GM18498 (cell line): Measurements from ENCODE around the gene AJAP1.

Experiments
- ATAC-seq: cut with Tn5 transposase; IDR thresholded peaks from one replicate; pipeline ENCODE4 v1.9.1; 2021; ENCODE audit warnings: mild to moderate bottlenecking, moderate library complexity; ENCODE audit not compliant: unreplicated experiment

AJAP1 gene

DNA sequence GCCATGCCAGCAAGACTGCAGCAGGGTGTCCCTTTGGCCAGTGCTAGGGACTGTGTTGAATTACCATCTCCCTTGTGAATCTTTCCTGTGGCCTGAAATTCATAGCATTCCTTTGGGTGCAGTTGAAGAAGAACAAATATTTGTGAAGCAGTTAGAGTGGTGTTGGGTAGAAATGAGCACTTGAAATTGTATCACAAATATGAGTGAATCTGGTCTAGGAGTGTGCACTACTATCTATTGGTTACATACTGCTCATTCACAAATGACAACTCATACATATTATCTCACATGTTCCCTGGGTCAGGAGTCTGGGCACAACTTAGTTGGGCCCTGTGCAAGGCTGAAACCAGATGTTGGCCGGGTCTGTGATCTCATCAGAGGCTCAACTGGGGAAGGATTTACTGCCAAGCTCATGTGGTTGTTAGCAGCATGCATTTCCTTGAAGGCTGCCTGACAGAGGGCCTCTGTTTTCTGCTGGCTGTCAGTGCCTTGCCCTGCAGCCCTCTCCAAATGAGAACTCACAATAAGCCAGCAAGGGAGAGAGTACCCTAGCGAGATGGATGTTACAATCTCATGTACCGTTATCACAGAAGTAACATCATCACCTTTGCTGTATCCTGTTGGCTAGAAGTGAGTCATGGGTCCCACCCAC, 23.8 kb downstream of the AJAP1 start:
- ATAC-seq = no peak

DNA sequence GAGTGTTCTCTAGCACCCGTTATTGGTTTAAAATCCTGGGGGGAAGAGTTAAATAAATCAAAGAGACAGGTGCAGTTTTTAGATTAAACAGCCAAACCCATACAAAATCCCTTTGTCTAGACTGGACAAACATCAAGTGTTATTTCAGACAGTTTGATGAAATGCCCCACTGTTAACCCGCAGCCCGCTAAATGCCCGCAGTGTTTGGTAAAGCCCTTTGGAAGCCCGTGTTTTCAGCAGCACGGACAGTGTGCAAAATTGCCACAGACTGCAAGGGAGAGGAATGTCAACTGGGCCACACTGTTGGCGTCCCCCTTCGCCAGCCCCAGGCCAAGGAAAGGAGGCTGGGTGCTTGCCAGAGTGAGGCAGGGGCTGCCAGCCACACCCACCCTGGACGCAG, 26.6 kb downstream of the AJAP1 start:
- no peak for ATAC-seq

DNA sequence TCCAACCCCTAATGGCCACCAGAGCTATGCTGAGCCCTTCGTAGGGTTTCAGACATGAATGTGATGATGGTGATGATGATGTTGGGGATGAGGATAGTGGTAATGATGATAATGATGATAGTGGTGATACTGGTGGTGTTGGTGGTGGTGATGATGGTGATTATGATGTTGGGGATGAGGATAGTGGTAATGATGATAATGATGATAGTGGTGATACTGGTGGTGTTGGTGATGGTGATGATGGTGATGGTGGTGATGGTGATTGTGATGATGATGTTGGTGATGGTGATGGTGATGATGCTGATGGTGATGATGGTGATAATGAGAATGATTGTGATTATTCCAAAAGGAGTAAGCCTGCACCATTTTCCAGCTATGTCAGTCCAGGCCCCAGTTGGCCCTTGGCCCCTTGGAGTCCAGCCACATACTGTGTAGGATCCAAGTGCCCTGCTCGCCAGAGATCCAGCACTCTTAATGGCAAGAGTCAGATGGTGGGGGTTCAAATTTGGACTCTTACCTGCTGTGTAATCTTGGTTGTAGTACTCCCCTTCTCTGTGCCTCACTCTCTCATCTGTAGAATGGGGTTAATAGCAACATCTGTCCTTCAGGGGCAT, 28.3 kb downstream of the AJAP1 start:
- no peak for ATAC-seq

DNA sequence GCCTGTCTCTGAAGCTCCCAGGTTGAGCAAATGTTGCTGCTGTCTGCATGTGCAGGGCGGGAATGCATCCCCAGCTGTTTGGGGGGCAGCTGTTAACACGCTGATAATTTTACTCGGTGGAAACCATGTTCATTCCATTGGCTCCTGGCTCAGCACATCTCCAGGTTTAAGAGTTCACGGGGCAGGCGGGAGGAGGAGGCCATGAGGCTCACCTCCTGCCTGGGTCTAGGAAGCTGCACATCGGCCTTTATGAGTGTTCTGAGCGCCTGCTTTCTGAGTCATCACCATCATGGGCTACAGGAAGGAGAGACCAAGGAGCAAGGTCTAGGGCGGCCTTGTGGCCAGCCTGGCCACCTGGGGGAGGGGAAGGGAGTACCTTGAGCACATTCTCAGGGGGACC, 29.7 kb downstream of the AJAP1 start:
- ATAC-seq = no peak

DNA sequence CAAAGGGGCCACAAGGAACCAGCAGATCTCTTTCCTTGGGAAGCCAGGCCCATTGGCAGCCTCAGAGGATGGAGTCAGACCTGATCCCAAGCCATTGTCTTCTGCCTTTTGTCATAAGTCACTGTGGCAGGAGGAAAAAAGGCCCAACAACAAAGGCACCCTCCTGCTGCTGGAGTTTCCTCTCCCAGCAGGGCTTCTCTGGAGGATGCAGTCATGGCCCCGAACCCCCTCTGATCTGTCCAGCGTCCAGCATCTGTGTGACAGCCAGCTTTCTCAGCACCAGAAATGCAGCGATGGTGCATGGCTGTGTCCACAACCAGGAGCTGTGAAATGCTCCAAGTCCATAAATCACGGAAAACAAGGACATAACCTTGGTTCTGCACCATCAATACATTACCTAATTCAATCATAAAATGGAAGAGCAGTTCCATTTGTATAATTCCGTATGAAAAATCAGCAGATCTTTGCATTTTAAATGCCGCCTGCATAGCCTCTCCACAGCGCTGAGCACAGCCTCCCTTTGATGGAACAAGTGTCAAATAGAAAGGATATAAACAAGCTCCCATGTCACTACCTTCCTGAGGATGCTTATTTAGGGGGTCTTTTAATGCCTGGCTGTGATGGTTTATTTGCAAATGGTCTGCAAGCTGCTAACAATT, 30.6 kb downstream of the AJAP1 start:
- ATAC-seq = no peak

DNA sequence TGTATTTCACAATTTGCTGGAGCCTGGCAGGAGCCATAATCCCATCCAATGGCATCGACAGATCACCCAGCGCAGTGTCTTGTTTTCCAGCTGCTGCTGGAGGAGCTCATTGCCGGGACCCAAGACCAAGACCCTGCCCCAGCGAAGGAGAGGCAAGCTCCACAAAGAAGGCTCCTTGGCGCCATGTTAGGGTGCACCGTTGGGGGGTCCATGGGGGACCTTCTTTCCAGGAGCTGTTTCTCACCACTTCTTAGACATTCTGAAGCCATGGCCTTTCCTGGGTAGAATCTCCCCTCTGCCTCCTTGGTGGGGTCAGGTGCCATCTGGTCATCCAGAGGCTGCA, 31.1 kb downstream of the AJAP1 start:
- ATAC-seq = no peak

DNA sequence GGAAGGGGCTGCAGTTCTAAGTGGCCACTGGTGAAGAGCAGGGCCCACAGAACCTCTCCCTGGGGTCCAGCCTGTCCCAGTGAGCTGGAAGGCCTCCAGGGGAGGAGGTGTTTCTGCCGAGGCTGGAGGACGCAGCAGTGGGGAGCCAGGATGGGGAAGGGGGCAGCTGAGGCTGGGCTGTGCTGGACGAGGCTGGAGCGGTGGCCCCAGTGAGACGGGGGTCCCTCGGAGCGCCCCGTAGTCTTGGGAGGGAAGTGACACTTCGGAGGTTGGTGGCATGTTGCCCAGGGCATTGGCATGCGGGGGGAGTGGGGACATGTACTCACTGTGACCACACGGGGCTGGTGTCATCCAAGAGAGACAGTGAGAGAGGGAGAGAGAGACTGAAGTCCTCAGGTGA, 33.5 kb downstream of the AJAP1 start:
- no peak for ATAC-seq

DNA sequence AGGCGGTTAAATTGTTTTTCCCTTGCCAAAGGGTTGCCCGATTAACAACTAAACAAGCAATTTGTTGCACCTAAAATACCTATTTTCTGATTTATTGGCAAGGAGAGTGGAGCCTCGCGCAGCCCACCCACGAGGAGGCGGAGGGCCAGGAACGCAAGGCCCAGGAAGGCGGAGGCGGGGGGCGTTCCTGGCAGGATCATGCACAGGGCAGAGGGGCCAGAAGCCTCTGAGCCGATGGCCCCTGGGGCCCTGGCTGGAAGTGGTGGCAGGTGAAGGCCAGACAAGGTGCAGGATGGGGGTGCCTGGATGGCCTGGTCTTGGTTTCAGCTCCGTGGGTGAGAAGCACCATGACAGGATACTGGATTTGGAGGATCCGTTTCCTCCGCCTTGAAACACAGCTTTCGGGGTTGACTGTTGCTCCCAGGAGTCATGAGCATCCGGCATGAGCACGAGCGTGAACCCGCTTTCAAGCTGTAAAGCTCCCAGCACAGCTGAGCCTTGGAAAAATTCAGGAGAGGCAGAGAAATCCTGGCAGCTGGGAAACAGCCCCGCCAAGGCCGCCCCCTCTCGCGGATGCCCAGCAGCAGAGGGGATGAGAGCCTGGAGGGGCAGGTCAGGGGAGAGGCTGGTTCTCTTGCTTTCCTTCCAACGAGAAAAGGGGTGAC, 35.0 kb downstream of the AJAP1 start:
- no peak for ATAC-seq

DNA sequence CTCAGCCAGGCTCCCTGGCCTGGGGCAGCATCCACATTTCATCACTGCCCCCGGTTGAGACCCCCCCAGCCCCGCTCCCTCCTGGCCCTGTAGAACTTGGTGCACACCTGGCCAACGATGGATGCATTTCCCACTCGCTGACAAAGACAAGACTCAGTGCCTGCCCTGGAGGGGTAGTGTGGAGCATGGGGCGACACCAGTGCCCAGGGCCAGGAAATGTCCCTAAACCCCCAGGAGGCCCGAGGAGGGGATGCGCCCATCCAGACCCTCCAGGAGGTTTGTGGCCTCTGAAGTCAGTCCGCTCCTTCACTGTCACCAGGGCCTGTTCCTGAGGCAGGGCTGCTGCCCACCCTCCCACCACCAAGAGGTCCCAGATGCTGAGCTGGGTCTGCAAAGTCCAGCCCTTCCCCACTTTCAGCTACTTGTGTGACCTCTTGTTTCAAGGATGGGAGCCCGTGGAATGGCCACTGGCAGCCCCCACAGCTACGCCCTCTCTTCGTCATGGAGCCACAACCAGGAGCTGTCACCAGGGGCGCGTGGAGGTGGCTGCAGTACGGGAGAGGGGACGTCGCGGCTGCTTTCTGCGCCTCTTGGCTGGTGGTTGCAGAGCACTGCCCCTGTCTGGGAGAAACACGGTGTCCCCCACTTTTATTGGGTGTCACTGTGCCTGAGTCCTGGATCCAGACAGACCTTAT, 35.7 kb downstream of the AJAP1 start:
- ATAC-seq = no peak

DNA sequence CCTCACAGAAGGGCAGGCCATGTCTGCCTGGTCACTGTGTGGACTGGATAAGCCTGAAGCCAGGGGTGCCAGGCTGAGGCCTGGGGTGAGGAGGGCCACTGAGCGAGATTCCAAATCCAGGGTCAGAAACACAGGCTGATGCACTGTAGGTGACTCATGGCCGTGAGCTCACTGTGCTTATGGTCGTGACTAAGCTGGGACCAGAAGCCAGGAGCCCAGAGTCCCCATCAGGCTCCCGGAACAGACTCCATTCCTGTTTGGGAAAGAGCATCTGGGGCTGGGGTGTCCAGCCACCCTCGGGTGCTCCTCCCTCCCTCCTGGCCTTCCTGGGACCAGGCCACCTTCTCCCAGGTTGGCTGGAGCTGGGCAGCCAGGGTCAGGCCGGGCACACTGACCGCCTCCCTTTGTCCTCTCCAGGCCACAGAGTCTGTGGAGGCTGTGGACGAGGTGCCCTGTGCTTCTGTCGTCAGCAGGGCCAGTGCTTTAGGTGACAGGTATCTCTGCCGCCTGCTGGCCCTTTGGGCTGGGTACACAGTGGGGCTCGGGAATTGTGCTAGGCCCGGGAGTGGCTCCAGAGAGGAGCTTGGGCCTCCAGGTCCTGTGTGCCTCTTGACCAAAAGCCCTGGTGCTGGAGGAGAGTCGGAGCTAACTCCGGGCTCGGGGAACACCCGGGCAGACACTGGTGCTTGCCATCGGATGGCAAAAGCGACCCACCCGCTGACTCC, 36.7 kb downstream of the AJAP1 start:
- ATAC-seq = no peak

DNA sequence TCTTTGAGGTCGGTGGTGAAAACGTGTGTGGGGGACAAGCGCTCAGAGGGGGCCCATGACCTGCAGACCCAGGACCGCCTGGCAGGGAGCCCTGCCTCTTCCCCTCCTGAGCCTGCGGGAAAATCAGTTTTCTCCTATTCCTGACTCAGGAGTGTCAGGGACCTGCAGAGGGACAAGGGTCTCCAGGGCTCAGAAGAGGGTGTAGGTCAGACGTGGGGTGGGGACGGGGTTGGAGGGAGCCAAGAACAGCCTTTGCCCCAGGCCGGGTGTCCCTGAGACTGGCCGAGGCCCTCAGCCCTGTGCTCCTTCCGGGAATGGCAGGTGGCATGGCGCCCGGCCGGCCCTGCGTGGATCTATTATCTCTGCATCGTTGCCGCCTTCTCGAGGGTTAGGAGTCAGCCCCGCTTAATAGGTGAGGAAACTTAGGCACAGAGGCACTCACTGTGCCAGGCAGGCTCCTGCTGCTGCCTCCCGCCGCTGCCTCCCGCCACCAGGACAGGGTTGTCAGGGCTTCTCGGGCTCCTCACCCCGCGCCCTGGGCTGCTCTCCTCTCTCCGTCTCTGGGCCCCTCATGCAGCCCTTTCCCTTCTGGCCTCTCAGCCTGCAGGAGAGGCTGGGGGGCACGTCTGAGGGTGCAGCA, 37.5 kb downstream of the AJAP1 start:
- ATAC-seq = no peak

DNA sequence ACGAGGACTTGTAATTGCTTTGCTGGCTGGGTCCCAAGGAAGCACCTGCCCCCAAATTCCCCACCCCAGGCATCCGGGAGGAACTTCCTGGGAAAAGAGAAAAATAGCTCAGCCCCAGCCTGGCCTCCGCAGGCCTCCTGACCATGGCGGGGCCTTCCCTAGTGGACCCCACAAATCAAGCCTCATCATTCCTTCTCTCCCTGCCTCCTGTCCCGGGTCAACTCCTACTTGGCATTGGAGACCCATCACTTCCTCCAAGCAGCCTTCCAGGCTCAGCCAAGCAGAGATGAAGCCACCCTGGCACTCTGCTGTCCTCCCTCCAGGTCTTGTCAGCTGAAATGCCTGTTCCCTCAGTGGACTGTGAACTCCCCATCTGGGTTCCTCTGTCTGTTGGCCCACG, 38.0 kb downstream of the AJAP1 start:
- ATAC-seq = no peak

DNA sequence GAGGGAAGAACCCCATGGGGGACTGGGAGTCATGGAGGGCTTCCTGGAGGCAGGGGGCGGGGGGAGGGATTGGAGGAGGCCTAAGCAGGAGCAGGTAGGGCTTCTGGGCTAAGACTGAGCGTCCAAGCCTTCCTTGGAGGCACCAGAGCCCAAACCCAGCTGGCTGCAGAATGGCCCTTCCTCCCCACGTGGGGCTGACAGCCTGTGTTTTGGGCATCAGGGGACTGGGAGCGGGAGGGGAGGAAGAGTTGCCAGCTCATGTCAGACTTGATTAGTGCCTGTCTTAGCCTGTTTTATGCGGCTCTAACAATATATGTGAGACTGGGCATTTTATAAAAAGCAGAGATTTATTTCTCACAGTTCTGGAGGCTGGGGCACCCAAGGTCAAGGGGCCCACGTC, 38.9 kb downstream of the AJAP1 start:
- no peak for ATAC-seq

DNA sequence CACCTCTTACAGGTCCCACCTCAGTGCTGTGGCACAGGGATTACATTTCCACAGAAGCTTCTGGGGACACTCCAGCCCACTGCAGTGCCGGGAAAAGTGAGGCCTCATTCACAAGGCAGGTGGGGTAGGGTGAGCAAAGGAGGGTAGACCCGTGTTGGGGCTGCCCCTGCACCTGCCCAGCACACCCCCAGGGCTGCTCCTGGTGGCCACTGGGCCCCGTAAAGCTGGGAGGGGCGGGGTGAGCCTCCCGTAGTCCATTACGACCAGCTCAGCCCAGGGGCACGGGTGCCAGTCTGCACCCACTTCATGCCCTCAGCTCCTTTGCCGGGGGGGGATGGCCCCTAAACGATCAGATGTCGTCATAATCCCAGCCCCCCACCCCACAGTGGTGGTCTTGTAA, 39.5 kb downstream of the AJAP1 start:
- ATAC-seq = no peak

DNA sequence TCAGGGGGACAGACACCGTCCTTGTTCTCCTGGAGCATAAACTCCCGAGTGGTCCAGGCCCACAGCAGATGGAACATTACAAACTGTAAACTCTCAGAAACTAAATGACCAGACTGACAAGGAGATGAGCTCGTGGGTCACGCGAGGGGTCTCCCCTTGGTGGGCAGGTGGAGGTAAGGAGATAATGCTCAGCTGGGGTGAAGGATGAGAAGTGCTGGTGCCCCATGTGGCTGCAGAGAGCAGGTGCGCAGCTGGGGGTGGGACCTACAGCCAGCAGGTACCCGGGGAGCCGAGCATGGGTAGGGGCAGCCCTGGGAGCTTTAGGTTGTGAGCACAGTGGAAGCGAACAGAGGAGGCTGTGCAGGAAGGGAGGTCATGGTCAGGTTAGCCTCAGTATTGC, 40.1 kb downstream of the AJAP1 start:
- ATAC-seq = no peak

DNA sequence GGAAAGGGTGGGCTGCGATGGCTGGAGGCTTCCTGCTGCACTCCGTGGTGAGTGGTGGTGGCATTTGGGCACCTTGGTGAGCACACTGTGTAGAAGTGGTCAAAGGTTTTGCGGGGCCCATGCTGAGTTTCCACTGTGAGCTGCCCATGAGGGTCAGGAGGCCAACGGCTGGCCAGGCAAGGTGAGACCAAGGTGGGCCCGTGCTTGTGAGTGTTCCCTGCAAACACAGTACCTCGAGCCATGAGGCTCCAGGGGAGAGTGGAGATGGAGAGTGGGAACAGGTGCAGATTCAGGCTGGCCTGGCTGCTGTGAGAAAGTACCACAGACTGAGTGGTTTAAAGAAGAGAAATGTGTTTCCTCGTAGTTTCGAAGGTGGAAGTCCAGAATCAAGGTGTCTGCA, 40.8 kb downstream of the AJAP1 start:
- no peak for ATAC-seq

DNA sequence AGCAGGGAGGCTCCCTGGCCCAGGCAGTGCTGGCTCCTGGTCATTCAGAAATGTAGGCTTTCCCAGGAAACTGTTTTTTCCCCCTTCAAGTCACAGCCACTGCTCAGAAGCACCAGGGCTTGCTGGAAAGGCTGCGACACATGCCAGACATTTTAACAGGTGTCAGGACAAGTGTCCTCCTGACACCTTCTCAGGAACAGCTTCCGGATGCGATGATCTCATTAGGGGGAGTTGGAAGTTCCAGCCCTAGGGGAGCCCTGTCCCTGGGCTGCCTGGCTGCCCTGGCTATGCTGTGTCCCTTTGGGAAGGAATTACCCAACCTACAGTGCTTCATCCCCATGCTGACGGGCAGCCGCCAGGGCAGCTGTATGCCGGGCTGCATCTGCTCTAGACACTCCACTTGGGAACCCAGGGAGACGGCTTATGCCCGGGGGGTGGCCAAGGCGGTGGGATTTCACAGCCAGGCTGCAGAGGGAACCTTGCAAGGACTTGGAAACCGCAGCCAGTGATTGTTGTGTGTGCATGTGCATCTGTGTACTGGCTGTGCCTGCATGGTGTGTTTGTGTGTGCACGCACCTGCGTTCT, 41.8 kb downstream of the AJAP1 start:
- no peak for ATAC-seq

DNA sequence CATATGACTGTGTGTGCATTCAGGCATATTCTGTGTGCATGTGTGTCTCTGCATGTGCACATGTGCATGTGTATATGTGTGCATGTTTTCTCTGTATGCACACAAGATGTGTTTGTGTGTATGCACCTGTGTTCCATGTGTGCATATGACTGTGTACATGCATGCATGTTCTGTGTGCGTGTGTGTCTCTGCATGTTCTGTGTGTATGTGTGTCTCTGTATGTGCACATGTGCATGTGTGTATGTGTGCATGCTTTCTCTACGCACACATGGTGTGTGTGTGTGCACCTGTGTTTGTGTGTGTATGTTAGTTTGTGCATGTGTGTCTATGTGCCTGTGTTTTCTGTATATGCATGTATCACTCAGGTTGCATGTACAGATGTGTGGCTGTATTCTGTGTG, 42.3 kb downstream of the AJAP1 start:
- no peak for ATAC-seq

DNA sequence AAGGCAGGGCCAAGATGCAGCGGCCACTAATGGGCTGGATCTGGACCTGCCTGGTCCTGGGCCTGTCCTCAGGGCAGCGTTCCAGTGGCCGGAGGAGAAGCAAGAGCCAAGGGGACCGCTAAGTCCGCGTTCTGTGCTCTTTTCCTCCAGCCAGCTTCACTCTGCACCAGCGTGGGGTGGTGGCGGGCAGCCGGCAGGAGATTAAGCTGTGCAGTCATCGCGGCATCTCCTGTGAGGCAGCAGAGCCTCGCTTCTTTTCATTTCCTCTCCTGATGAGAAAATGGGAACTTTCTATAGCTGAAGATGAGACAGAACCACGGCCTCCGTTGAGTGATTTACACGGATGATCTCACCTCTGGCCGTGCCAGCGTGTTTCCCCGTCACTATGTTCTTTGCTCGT, 43.4 kb downstream of the AJAP1 start:
- no peak for ATAC-seq

DNA sequence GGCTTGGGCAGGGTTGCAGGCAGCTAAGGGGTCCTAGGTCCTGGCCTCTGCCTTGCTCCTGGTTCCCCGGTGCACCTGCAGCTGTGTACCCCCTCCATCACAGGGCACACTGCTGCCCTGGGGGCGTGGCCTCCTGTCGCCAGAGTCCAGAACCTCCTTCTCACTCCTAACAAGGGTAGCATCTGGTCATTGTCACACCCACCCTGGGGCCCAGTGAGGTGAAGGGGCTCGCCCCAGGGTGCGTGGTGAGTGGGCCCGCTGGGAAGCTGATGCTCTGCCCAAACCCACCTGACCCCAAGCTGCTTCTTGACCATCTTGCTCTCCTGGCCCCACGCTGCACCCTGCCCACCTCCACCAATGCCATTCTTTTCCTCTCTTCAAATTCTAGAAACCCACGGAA, 44.5 kb downstream of the AJAP1 start:
- ATAC-seq = no peak
